MM.1S (cell line): ENCODE data around the gene ANXA9.

ENCODE experiments used
- EZH2 ChIP-seq: fragments of 300-600 bp; sonication (generic); optimal IDR thresholded peaks from 2 replicates; pipeline ENCODE3; 2017; ENCODE audit warnings: low read depth, mild to moderate bottlenecking, antibody characterized with exemption, low read length, mixed read lengths
- TF ChIP-seq, protein P1 (sequence below): fragments of 300-600 bp; sonication (generic); IDR thresholded peaks from 2 replicates; pipeline ENCODE4 v1.5.1; 2016; ENCODE audit warnings: antibody characterized with exemption, low read length, mixed read lengths

GRCh38 chr1:151035167-151035566 is 53.1 kb downstream of the ANXA9 start:
- TF ChIP-seq, protein P1, sequence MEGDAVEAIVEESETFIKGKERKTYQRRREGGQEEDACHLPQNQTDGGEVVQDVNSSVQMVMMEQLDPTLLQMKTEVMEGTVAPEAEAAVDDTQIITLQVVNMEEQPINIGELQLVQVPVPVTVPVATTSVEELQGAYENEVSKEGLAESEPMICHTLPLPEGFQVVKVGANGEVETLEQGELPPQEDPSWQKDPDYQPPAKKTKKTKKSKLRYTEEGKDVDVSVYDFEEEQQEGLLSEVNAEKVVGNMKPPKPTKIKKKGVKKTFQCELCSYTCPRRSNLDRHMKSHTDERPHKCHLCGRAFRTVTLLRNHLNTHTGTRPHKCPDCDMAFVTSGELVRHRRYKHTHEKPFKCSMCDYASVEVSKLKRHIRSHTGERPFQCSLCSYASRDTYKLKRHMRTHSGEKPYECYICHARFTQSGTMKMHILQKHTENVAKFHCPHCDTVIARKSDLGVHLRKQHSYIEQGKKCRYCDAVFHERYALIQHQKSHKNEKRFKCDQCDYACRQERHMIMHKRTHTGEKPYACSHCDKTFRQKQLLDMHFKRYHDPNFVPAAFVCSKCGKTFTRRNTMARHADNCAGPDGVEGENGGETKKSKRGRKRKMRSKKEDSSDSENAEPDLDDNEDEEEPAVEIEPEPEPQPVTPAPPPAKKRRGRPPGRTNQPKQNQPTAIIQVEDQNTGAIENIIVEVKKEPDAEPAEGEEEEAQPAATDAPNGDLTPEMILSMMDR, result no peak
- no peak for TF ChIP-seq EZH2
